HG03457 (cell line): Measurements from ENCODE around the gene CTDSP1.

ENCODE experiments used
- ATAC-seq: cut with Tn5 transposase; IDR thresholded peaks from one replicate; pipeline ENCODE4 v1.9.1; 2021; ENCODE audit warnings: moderate number of reproducible peaks; ENCODE audit not compliant: unreplicated experiment

CTDSP1 gene

DNA sequence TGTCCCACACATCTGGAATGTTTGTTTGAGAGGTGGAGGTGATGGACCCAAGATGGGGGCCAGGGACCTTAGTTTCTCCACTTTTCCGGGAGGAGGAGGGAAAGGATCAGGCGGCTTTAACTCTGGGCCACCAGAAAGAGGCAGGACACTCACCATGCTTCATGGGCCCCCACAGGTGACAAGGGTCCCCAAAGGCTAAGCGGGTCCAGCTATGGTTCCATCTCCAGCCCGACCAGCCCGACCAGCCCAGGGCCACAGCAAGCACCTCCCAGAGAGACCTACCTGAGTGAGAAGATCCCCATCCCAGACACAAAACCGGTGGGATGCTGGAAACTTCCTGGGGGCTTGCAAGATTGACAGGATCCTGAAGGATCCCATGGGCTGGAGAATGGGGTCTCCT is 16.9 kb upstream of the CTDSP1 start:
- no peak for ATAC-seq

- ATAC-seq = no peak
Observed at GRCh38 chr2:218383892-218384519, 15.7 kb upstream of the CTDSP1 start.

- ATAC-seq = no peak
Observed at GRCh38 chr2:218384975-218385374, 14.7 kb upstream of the CTDSP1 start.

GRCh38 chr2:218386505-218387368 is 12.9 kb upstream of the CTDSP1 start:
- no peak for ATAC-seq

DNA sequence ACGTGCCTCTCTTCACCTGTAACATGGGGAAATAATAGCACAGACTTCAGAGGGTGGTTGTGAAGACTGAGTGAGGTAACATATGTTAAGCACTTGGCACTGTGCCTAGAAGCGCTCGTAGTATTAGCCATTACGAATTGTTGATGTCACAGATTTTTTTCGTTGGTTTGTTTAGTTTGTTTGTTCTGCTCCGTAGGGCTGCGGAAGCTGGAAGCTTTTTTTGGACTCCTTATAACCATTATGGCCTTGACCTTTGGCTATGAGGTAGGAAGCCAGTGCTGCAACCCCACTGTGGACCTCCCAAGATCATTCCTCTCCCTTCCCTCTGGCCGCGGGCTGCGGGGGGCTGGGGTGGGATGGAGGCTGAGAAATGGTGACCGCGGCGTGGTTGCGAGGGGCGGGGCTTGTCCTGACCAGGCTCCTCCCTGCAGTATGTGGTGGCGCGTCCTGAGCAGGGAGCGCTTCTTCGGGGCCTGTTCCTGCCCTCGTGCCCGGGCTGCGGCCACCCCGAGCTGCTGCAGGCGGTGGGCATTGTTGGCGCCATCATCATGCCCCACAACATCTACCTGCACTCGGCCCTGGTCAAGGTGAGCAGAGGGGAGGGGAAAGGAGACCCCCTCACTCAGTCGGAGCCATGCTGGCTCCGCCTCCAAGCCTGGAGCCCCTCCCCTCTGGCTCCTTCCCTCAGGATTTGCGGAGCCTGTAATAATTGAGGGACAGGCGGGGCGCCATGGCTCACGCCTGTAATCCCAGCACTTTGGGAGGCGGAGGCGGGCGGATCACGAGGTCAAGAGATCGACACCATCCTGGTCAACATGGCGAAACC is 12.1 kb upstream of the CTDSP1 start:
- no peak for ATAC-seq

DNA sequence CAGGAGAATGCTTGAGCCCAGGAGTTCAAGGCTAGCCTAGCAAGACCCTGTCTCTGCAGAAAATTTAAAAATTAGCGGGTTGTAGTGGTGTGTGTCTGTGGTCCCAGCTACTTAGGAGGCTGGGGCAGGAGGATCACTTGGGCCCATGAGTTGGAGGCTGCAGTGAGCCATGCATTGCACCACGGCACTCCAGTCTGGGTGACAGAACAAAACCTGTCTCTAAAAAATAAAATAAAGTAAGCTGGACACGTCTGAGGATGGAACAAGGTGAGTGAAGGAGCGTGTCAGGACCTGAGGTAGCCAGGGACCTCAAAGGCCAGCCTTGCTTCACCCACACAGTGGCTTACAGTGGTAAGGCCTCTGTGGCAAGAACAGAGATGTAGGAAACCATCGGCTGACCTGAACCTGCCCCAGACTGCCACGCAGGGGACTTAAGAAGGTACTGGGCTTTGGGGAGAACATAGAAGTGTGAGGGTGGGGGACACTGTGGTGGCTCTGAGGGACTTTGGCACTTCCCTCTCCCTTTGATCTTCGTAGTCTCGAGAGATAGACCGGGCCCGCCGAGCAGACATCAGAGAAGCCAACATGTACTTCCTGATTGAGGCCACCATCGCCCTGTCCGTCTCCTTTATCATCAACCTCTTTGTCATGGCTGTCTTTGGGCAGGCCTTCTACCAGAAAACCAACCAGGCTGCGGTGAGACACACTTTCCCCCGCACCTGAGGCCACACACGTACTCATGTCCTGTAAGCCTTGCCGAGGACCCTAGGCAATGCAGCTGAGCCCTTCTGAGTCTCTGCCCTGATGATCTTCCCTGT is 10.1 kb upstream of the CTDSP1 start:
- ATAC-seq = no peak

DNA sequence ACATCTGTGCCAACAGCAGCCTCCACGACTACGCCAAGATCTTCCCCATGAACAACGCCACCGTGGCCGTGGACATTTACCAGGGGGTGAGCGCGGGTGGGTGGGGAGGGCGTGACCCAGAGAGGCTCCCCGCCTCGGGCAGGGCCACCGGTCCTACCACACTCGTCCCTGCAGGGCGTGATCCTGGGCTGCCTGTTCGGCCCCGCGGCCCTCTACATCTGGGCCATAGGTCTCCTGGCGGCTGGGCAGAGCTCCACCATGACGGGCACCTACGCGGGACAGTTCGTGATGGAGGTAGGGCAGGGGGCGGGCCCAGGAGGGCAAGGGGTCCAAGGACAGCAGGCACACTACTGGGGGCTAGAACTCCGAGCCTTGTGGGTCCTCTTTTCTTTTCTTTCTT is 8.5 kb upstream of the CTDSP1 start:
- ATAC-seq = no peak

- ATAC-seq = no peak
Observed at GRCh38 chr2:218392459-218392858, 7.2 kb upstream of the CTDSP1 start.

GRCh38 chr2:218392891-218393462 is 6.7 kb upstream of the CTDSP1 start:
- ATAC-seq = no peak

- no peak for ATAC-seq
Observed at GRCh38 chr2:218393750-218394290, 5.8 kb upstream of the CTDSP1 start.

DNA sequence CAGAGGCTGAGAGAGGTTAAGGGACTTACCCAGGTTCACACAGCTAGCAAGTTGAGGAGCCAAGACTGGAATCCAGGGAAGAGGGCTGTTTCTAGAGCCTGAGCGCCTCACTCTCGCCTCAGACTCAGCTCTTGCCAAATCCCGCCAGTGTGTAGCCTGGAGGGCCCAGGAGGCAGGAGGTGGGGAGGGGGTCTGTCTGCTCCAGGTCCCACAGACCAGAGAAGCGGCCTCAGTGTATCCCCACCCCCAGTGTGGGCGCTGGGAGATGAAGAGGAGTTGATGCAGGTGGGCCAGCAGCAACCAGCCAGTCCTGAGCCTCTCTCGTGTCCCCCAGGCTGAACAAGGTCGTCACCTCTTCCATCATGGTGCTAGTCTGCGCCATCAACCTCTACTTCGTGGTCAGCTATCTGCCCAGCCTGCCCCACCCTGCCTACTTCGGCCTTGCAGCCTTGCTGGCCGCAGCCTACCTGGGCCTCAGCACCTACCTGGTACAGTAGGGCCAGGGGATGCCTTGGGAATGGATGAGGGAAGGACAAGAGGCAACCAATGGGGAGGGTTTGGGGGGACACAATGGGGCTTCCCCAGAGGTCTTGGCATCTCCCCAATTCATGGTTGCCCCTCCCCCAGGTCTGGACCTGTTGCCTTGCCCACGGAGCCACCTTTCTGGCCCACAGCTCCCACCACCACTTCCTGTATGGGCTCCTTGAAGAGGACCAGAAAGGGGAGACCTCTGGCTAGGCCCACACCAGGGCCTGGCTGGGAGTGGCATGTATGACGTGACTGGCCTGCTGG is 5.2 kb upstream of the CTDSP1 start:
- no peak for ATAC-seq

DNA sequence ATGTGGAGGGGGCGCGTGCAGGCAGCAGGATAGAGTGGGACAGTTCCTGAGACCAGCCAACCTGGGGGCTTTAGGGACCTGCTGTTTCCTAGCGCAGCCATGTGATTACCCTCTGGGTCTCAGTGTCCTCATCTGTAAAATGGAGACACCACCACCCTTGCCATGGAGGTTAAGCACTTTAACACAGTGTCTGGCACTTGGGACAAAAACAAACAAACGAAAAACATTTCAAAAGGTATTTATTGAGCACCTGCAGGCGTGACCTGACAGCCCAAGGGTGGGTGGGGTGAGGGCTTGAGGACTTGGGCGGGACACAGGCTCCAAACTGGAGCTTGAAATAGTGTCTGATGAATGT is 4.6 kb upstream of the CTDSP1 start:
- no peak for ATAC-seq

DNA sequence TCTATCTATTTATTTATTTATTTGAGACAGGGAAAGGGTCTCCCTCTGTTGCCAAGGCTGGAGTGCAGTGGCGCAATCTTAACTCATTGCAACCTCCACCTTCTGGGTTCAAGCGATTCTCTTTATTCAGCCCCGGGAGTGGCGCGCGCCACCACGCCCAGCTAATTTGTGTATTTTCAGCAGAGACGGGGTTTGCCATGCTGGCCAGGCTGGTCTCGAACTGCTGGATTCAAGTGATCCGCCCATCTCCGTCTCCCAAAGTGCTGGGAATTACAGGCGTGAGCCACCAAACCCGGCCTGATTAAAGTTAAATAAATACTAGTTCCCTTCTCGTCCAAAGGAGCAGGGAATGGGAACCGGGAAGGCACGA is 4.2 kb upstream of the CTDSP1 start:
- ATAC-seq = no peak

DNA sequence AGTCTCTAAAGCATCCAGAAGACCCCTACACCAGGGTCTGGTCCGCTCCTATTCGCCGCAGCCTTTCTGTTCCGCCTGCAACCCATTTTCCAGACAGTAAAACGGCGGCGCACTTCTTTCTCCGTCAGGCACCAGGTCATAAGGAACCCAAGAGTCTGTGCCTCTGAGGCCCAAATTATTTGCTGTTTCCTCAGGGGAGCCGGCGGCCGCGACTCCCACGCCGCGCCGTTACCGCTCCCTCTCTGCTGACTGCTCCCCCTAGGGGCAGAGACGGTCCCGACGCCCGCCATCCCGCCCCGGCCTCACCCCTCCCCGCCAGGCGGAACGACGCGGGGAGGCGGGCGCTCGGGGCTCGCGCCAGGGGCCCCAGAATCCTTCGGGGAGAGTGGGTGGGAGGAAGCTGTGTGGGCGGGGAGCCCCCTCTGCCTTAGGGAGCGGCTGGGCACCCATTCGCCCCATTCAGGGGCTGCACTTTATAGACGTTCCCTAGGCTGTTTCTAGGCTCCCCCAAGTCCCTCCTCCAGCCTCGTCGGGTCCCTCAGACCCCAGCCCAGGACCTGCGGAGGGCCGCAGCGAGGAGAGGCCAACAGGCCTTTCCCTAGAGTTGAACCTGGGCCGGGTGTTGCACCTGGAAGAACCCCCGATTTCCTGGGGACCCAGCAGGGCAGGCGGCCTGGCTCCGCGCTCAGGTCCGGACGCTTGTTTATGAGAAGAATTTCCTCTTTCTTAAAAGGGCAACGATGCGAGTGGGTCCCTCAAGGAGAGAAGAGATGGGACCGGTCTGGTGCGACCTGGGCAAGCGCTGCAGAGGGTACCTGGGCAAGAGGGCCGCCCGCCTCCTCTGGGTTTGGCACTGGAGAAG is 3.6 kb upstream of the CTDSP1 start:
- ATAC-seq = peak; percentile 36

DNA sequence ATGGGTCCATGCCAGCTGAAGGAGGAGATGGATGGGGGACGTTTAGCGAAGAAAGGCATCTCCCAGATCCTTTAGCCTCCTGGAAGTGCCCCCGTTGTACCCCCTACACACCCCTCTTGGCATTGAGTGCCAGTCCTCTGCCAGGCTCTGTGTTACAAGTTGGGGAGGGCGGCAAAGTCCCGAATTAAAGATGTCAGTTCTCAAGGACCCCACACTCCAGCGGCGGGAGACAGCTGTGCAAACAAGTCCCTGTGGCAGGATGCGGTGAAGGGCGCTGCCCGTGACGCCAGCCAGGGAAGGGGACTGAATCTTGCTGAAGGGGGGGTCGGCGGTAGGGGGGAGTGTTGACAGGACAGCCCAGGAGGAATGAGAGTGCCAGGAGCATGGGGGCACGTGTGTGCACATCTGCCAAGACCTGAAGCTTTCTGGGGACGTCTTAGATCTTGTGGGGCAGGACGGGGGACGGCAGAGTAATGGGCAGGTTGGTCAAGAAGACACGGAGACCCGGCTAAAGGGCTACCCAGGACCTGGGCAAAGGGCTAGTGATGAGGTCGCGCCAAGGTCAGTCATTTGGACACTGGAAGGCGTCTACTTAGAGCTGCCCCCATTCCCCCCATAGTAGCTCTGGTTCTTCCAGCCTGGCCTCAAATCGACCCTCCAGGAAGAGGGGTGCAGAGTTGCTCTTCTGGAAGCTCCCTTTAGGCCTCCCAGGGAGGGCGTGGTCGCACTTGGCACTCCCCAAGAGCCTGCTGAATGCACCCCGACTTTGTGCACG is 2.8 kb upstream of the CTDSP1 start:
- no peak for ATAC-seq

DNA sequence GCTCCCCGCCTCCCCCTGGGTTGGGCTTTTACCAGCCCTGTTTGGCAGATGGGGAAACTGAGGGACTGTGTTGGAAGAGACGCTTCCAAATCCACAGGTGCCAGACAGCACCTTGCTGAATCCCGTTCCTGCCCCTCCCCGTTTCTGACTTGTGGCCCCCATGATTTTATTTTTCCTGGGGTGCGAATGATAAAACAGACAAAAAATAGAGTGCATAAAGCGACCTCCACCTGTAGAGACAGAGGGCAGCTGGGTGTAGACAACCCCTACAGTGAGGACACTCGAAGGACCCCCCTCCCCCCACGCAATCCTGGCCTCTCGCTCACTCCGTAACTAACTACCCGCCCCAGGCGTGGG is 2.2 kb upstream of the CTDSP1 start:
- no peak for ATAC-seq

DNA sequence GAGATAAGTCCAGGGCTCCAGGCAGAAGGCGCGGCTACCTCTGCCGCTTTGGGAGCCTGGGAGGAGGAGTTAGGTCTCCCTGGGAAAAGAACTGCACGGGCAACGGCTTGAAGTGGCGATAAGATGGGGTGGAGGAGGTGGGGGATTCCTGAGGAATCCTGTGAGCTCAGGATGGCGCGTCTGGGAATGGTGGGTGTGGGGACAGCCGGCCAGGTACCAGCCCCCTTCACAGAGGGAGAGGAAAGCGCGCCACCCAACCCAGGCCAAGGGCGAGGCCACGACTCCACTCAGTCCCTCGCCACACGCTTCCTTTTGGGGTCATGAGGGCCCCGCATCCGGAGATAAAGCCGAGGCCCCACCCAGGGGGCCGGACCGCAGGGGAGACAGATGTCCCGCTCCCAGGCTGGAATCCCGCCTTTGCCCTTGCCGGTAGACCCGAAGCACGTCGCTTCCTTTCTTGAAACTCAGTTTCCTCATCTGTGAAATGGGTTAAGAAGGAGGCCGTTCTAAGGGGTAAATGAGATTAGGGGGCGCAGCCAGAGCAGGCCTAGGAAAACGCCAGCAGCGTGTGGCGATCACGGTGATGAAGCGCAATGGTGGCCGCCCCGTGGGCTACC is 1.7 kb upstream of the CTDSP1 start:
- no peak for ATAC-seq
